Measurements from ENCODE around the gene HOOK2.
A peak's percentile ranks its signal among the peaks of the same experiment; 100 is the strongest.

Gene HOOK2

GRCh38 chr19:12782424-12783290, 7.3 kb upstream of the HOOK2 start:
- no peak for DNase-seq (ENCODE audit: low spot score)

GRCh38 chr19:12782174-12782423, 6.7 kb upstream of the HOOK2 start:
- no peak for DNase-seq (ENCODE audit: low spot score)

- no peak for DNase-seq (ENCODE audit: low spot score)
Measured at GRCh38 chr19:12779162-12779993, 4.0 kb upstream of the HOOK2 start.

DNA sequence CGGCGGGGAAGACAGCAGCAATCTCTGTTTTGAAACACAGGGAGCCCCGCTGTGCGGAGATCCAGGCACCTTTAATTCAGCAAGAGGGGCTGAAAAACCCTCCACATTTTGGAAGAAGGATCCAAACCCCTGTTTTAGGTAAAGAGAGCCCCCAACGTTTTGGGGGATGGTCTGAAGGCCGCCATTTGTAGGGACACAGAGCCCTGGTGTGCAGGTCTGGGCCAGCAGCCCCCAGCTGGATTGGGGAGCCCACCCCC, 3.5 kb upstream of the HOOK2 start:
- DNase-seq (ENCODE audit: low spot score): no peak

- no peak for DNase-seq (ENCODE audit: low spot score)
Measured at GRCh38 chr19:12778017-12778904, 2.9 kb upstream of the HOOK2 start.

DNA sequence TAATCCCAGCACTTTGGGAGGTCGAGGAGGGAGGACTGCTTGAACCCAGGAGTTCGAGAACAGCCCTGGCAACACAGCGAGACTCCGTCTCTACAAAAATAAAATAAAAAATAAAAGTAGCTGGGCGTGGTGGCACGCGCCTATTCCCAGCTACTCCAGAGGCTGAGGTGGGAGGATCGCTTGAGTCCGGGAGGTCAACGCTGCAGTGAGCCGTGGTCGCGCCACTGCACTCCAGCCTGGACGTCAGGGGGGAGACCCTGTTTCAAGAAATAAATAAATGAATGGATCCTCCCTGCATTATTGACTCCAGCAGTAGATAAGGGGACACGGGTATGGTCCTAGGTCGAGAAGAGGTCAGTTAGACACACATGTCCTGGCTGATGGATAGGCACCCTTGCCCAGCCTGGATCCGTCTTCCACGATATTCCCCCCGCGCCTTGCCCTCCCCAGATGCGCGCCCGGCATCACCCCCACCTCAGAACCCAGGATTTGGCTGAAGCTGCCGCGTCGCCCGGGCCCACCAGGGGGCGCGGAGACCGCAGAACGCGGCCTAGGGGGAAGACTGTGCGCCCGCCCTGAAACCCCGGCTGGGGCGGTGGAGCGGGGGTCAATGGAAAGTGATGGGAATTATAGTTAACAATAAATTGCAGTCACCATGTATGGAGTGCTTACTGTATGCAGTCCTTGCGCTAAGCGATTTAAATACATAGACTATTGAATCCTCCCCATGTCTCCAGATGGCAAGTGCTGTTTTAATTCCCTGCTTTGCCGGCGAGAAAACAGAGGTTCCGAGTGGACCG, 2.1 kb upstream of the HOOK2 start:
- peak; percentile 72 for DNase-seq (ENCODE audit: low spot score)

DNA sequence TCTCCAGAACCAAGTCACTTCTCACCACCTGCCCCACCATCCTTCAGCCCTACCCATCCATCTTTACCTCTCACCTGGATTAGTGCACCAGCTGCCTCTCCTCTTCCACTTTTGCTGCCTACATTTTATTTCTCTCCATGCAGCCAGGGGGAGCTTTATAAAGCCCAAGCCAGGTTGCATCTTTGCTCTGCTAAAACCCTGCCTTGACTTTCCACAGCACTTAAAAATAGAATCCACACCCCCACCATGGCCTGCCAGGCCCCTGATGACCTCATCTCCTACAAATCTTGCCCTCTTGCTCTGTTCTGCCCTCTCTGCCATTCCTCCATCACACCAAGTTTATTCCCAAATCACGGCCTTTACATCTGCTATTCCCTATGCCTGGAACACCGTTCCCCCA, 1.8 kb downstream of the HOOK2 start:
- DNase-seq (ENCODE audit: low spot score): no peak

DNA sequence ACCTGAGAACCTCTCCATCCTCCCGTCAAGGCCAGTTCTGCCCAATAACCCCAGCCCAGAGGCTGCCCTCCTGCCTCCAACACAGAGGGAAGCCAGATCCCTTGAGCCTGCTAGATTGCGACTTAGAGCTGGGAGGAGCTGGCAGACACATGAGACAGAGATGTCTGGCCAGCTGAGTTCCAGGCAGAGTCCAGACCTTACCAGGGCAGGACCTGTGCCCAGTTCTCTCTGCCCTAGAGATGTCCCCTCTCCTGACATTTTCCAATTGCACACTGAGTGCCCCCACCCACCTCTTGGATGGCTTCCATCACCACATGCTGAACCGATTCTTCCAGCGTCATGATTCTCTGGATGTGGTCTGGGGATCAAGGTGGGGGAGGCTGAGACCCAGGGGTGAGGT, 3.0 kb downstream of the HOOK2 start:
- DNase-seq (ENCODE audit: low spot score): no peak

DNA sequence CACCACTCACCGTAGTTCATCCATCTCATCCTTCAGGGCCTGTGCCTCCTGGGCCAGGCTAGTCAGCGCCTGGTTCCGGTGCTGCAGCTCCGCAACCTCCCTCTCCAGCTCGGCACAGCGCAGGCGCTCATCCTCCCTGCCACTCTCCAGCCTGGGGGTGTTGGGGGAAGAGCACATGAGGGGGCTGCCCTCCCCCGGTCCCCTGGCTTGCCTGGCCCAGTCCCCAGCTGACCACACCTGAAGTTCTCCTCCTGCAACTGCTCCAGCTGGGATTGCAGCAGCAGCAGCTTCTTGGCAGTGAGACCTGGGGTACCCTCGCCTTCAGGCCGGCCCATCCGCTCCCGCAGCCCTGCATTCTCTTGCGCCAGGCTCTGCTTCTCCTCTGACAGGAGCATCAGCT, 4.4 kb downstream of the HOOK2 start:
- no peak for DNase-seq (ENCODE audit: low spot score)

- DNase-seq (ENCODE audit: low spot score): no peak
Measured at GRCh38 chr19:12769689-12770088, 5.7 kb downstream of the HOOK2 start.

DNA sequence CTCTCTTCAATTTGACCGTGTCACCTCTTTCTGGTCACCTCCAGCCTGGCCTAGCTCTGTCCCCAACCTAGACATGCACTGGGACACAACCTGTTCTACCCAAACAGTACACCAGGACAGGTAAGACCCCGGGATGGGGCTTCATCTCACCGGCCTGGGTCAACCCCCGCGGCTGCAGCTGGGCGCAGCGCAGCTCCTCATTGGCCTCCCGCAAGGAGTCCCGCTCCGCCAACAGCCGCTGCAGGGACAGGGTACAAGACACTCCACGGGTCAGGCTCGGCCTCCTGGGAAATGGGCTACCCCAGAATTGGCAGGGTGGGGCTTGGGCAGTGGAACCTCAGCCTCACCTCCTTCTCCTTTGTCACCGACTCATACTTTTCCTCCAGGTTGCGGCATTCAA, 7.7 kb downstream of the HOOK2 start:
- DNase-seq (ENCODE audit: low spot score): no peak

- no peak for DNase-seq (ENCODE audit: low spot score)
Measured at GRCh38 chr19:12767150-12767549, 8.2 kb downstream of the HOOK2 start.

GRCh38 chr19:12766051-12766521, 9.3 kb downstream of the HOOK2 start:
- DNase-seq (ENCODE audit: low spot score): no peak

DNA sequence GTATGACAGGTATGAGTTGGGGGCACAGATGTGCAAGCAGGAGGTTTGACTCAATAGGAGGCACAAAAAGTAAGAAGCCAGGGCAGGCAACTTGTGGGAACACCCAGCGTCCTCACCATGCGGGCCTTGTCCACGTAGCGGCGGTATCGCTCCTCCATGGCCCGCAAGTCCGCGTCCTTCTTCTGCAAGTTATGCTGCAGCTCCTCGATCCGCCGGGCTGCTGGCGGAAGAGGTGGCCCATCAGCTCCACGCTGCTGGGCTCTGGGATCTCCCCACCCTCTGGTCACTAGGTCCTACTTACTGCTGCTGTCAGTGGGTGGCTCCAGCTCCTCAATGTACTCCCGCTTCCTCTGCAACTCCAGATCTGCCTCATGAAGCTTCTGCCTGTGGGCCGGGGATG, 10.7 kb downstream of the HOOK2 start:
- DNase-seq (ENCODE audit: low spot score): no peak

DNA sequence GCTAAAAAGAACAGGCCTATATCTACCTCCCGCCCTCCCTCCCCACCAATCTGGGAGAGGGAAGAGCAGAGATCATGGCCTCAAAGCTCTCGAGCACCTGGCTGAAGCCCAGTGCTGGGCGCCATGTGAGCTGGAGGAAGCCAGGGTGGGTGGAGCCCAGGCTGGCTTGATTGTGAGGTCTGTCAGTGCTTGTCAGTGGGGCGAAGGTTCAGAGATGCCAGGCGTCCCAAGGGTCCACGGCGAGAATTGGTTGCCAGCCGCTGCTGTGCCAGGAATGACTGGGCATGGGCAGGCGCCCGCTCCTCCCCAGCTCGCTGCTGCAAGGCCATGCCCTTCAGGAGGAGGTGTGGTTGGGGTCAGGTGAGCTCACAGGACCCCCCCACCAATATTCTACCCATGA, 12.3 kb downstream of the HOOK2 start:
- no peak for DNase-seq (ENCODE audit: low spot score)

DNA sequence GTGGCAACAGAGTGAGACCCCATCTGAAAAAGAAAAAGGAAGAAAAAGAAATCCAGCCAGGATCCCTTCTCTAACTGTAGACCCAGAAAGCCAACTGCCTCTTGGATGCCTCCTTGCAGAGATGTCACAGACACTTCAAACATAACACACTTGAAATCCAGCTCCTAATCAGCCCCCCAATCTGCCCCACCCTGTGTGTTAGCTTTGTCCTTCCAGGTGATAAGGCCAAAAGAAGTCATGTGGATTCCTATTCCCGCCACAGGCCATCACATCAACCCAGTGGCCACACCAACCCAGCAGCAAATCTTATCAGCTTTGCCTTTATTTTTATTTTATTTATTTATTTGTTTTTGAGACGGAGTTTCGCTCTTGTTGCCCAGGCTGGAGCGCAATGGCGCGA, 15.7 kb downstream of the HOOK2 start:
- DNase-seq (ENCODE audit: low spot score): no peak

DNA sequence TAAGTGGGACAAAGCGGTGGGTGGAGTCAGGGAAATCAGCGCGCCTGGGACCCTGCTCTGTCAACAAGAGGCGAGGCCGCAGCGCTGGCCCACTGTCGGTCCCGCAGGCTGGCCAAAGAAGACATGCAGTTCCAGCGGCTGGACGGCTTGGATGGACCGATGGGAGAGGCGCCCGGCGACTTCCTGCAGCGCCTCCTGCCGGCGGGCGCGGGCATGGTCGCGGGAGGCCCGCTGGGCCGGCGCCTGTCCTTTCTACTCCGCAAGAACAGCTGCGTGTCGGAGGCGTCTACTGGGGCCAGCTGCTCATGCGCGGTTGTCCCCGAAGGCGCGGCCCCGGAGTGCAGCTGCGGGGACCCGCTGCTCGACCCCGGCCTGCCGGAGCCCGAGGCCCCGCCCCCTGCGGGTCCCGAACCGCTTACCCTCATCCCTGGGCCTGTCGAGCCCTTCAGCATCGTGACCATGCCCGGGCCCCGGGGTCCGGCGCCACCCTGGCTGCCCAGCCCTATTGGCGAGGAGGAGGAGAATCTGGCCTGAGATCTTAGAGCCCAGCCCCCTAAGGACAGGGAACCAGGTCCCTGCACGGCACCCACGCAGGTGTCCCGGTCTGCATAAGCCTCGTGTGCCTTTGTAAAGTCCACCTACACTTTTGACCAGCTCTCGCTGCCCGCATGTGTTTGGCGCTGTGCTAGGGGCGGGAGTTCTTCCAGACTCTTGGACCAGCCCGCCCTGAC, 17.6 kb downstream of the HOOK2 start:
- peak; percentile 66 for DNase-seq (ENCODE audit: low spot score)

- DNase-seq (ENCODE audit: low spot score): no peak
Measured at GRCh38 chr19:12756150-12756883, 19.0 kb downstream of the HOOK2 start.

GRCh38 chr19:12754465-12755196, 20.7 kb downstream of the HOOK2 start:
- no peak for DNase-seq (ENCODE audit: low spot score)
